ENCODE results near the gene RABGAP1L. TPM values are rescaled to one million over a fixed set of nuclear protein-coding genes. Genes with fewer than 3 reads are reported as not detected.

The RABGAP1L gene
- polyA plus RNA-seq, 1 donor (not counting 4 experiments of a cell fraction or from before 2014, with no cell fraction given), result 24.2 TPM

- H3K4me1 ChIP-seq (ENCODE audit: control insufficient read depth, extremely low read depth, insufficient read depth, low read length), result peaks cover 29% of the 10 kb centered on the region
These were observed 804.3 kb downstream of the RABGAP1L start for GRCh38 chr1:174963529-174964125.

GRCh38 chr1:174964261-174964971 lies 805.1 kb downstream of the RABGAP1L start:
- Histone ChIP-seq H3K4me3 (ENCODE audit: control insufficient read depth in 2 of 3, extremely low read depth in 1 of 3, insufficient read depth in 2 of 3, low read depth in 1 of 3, low read length in 3 of 3) (peak overlapping the region in 1 of 3 experiments; percentile 15), H2AFZ (ENCODE audit: control insufficient read depth, low read length) (peak overlapping the region; percentile 68), H3K27me3 (ENCODE audit: control insufficient read depth, extremely low read depth, insufficient read depth, low read length) (no peaks in the 10 kb centered on the region), H3K9me3 (ENCODE audit: control insufficient read depth, low read depth, low read length) (no peaks in the 10 kb centered on the region), H3K4me1 (ENCODE audit: control insufficient read depth, extremely low read depth, insufficient read depth, low read length) (peaks cover 29% of the 10 kb centered on the region), H3K9me1 (ENCODE audit: control insufficient read depth, extremely low read depth, insufficient read depth, low read length) (no peaks in the 10 kb centered on the region), H3K27ac (ENCODE audit: control insufficient read depth, insufficient read depth, low read length) (peak overlapping the region; percentile 53), H3K9ac (ENCODE audit: control insufficient read depth, extremely low read depth, insufficient read depth, low read length) (peak overlapping the region; percentile 9), H3K36me3 (ENCODE audit: control insufficient read depth in 2 of 2, extremely low read depth in 1 of 2, insufficient read depth in 2 of 2, low read length in 2 of 2) (no peaks in the 10 kb centered on the region), H4K20me1 (ENCODE audit: control insufficient read depth, extremely low read depth, insufficient read depth, low read length) (no peaks in the 10 kb centered on the region), H3K4me2 (ENCODE audit: control insufficient read depth, extremely low read depth, insufficient read depth, low read depth, low read length) (peak overlapping the region; percentile 63), H3K79me2 (ENCODE audit: control insufficient read depth, insufficient read depth, low read length) (no peaks in the 10 kb centered on the region)
- peak; percentile 93 for FAIRE-seq
- dilution Hi-C loops (cut with MboI; ENCODE audit: extremely low pct_ligation_motif_present, low sequenced_read_pairs), result no loop called here
- DNase-seq (ENCODE audit: low read depth, low spot score), result peak; percentile 42
- TF ChIP-seq EZH2 (IDR thresholded peaks at IDR 0.05; ENCODE audit: low read length) (no peak), CTCF (optimal IDR thresholded peaks at IDR 0.05 in 1 of 3, IDR thresholded peaks at IDR 0.05 in 1 of 3, conservative IDR thresholded peaks at IDR 0.05 in 1 of 3; ENCODE audit: extremely low read depth in 1 of 3, insufficient read depth in 2 of 3, low read length in 3 of 3) (no peak)

More at GRCh38 chr1:174963529-174964125, 804.3 kb downstream of the RABGAP1L start:
- Histone ChIP-seq H3K4me3 (ENCODE audit: control insufficient read depth in 2 of 3, extremely low read depth in 1 of 3, insufficient read depth in 2 of 3, low read depth in 1 of 3, low read length in 3 of 3) (no peak overlapping the region), H3K9me1 (ENCODE audit: control insufficient read depth, extremely low read depth, insufficient read depth, low read length) (no peaks in the 10 kb centered on the region), H3K9me3 (ENCODE audit: control insufficient read depth, low read depth, low read length) (no peaks in the 10 kb centered on the region), H3K27me3 (ENCODE audit: control insufficient read depth, extremely low read depth, insufficient read depth, low read length) (no peaks in the 10 kb centered on the region), H4K20me1 (ENCODE audit: control insufficient read depth, extremely low read depth, insufficient read depth, low read length) (no peaks in the 10 kb centered on the region), H2AFZ (ENCODE audit: control insufficient read depth, low read length) (no peak overlapping the region), H3K27ac (ENCODE audit: control insufficient read depth, insufficient read depth, low read length) (peak overlapping the region; percentile 53), H3K79me2 (ENCODE audit: control insufficient read depth, insufficient read depth, low read length) (no peaks in the 10 kb centered on the region), H3K4me2 (ENCODE audit: control insufficient read depth, extremely low read depth, insufficient read depth, low read depth, low read length) (no peak overlapping the region), H3K9ac (ENCODE audit: control insufficient read depth, extremely low read depth, insufficient read depth, low read length) (no peak overlapping the region), H3K36me3 (ENCODE audit: control insufficient read depth in 2 of 2, extremely low read depth in 1 of 2, insufficient read depth in 2 of 2, low read length in 2 of 2) (no peaks in the 10 kb centered on the region)
- TF ChIP-seq EZH2 (IDR thresholded peaks at IDR 0.05; ENCODE audit: low read length) (no peak), CTCF (optimal IDR thresholded peaks at IDR 0.05 in 1 of 3, IDR thresholded peaks at IDR 0.05 in 1 of 3, conservative IDR thresholded peaks at IDR 0.05 in 1 of 3; ENCODE audit: extremely low read depth in 1 of 3, insufficient read depth in 2 of 3, low read length in 3 of 3) (no peak)
- dilution Hi-C loops (cut with MboI; ENCODE audit: extremely low pct_ligation_motif_present, low sequenced_read_pairs), result no loop called here
- DNase-seq (ENCODE audit: low read depth, low spot score) (no peak), FAIRE-seq (no peak)

Measured in keratinocyte (primary cell).